ENCODE data around the gene SLC24A3.
A peak's percentile ranks its signal among the peaks of the same experiment; 100 is the strongest.

Gene SLC24A3

DNA sequence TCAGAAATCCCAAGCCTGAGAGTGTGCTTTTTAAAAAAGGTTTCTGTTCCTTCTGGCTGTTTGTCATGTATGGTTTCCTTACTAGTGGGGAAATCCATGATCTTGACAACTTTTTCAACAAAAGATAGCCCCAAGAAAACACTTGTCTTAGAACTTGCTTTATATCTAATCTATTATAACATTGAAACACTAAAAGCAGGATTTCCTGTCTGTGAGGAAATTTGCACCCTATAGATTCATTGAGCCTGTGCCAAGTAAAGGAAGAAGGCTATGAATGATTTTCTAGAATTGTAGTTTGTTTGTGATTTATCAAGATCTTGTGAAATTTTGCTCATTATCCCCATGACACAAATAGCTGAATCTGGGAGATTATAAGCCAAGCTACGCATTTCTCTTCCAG lies 307.0 kb downstream of the SLC24A3 start:
- no peak for DNase-seq

DNA sequence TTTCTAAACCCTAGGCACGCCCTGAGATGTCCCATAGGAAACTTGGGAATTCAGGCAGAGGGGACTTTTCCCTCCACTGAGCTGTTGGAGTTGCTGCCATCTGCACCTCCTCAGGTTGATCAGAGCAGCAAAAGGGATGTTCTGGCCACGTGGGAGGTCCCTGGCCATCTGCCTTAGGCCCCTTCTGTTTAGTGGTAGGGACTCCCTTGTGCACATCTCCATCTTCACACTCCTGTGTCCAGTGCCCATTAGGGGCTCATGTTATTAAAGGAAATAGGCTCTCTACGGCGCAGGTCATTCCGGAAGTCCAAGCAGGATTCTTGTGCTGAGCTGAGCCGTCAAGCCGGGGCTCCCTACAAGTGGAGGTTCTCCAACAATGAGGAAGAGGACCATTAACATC lies 307.8 kb downstream of the SLC24A3 start:
- DNase-seq, result peak; percentile 67 to 86

DNA sequence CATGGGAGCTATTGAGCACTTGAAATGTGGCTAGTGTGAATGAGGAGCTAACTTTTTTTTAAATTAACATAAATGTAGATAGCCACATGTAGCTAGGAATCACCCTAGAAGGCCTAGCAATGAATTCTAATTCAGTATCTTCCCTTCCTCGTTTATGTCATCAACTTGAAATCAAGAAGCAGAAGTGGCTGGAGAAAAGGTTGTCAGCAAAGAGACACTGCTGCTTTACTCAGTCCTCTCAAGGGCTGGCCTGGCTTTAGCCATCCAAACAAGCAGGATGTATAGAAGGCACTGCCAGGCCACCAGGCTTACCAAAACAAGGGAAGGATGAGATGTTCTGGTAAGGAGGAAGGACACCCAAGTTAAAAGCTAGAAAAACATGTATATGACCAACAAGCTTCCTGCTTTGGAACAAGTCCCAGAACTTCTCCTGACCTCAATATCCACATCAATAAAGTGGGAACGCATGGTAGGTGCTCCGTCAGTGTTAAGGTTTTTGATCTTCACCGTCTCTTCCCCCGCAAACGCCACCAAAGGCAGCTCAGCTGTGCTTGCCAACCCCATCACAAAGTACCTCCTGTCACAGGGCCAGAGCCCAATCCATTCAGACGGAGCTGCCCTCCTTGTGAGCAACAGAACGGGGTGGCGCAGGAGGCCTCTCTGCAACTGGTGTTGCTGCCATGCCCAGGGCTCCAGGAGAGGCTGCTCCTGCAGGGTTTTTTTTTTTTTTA lies 309.8 kb downstream of the SLC24A3 start:
- no peak for DNase-seq

DNA sequence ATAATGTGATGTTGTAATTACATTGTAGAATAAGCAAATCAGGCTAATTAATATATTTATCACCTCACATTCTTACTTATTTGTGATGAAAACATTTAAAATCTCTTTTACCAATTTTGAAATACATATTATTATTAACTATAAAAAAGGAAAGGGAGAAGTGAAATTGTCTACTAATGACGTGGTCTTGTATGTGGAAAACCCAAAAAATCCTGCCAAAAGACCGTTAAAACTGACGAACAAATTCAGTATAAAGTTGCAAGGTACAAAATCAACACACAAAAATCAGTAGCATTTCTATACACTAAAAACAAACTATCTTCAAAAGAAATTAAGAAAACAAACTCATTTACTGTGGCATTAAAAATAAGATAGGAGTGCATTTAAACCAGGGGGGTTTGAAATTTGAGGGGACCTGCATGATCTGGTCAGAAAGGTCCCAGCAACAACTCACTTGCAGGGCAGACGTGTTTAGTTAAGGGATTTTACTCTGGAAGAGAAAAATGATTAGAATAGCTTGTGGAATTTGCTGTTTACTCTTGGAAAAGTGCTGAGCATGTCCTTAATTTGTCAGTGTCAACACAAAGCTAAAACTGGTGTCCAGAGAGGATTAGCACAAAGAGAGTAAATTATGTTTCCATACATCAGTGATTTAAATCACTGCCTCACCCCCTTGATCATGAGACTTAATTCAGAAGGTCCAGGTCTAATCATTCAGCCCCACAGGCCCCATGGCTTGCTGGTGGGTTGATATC lies 310.6 kb downstream of the SLC24A3 start:
- no peak for DNase-seq

DNA sequence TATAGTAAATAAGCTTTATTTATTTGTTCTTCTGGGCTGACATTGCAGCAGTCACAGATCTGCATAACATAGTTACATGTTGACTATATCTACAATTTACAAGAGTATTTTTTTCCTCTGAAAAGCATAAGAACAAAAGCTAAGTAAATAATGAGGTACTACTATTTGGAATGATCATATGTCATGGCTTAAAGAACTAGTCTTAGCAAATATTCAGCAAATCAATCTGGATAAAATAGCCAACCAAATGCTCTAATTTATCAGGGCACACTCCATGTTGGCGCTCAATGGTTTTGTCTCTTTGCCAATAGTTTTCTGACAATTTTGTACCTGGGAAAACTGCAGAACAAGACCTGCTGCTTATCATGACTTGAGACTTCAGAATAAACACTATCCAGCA lies 312.2 kb downstream of the SLC24A3 start:
- no peak for DNase-seq

DNA sequence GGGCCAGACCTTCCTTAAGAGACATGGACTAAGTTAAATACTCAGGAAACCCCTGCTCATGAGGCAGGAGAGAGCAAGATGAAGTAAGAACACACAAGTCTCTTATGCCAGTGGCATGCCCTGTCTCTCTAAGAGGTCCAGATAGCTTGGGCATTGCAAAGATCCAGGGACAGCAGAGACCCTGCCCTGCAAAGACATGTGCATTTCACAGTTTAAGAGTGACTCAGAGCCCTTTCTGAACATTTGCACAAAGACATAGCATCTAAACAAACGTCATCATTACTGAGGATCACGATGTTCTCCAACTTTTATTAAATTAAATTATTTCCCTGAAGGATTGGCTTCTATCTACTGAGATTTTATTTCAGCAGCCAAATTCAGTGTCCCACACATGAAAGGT lies 315.1 kb downstream of the SLC24A3 start:
- DNase-seq, result no peak

DNA sequence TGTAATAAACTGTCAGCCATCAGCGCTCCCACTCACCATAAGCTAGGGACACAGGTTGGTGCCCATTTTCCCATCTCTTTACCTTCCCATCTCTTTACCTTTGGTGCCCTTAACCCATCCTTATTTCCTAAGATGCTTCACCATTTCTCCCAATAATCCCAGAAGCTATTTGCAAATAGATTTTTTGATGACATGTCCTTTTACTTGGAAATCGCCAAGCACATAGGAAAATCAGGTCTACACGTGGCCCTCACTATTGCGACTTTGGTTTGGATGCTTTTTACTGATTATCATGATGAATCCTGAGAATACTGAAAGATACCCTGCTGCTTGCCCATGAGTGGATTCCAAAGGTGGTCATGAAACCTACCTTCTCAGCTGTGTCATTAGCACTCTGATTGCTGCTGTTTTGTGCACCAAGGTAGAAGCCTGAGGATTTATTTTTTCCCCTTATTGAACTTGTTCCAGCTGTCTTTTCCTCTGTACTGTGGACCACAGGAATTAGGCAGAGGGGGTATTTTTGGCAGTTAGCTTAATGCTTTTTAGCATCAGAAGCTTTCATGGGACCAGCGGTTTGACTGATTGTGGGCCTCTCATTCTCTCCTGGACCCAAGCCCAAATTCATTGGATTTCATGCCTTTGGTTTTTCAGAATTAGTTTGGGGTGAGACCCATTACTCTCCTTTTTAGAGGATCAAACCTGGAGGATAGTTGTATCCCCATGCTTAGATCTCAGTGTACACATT lies 316.0 kb downstream of the SLC24A3 start:
- no peak for DNase-seq

DNA sequence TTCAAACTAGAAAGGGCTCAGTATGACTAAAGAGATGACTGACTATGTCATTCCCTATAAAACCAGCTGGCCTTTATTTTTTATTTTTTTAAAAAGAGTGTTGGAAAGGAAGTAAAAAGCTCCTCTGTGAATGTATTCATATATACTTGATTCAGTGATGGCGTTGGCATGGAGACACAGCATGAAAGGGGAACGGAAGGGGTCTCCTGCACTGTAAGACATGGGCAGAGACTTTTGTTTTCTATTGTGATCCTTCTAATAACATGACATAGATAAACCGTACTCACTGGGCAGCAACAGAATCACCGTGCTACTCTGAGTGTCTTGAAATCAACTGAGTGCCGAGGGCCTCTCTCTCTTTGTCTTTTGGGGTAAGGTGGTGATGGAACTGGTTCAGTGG lies 317.6 kb downstream of the SLC24A3 start:
- DNase-seq, result no peak

DNA sequence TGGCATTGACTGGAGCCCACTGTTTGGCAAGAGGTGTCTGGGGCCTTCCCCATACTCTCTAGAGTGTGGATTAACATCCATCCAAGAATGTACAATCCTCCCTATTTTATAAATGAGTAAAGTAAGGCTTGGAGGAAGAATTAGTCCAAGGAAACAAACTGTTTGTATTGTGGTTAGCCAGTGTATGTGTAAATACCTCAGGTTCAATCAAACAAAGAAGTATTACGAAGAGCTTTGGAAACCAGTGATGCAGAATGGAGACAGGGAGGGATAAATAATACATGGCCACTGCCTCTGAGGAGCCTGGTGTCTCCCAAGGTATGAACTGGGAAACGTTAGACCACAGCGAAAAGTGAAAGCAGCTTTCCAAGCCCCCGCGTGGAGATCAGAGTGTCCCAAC lies 319.0 kb downstream of the SLC24A3 start:
- DNase-seq, result no peak

DNA sequence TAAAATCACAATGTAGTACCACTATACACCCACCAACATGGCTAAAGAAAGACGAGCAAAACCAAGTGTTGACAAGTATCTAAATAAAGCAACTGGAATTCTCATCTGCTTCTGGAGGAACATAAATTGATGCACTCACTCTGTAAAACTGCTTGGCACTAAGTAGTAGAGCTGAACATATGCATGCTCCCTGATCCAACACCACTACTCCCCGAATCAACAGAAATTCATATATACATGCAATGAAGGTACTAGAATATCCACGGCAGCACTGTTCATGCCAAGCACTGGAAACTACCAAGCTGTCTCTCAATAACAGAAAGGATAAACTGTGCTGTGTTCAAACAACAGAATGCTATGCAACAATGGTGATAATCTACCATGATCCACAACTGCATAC lies 326.1 kb downstream of the SLC24A3 start:
- DNase-seq, result no peak

DNA sequence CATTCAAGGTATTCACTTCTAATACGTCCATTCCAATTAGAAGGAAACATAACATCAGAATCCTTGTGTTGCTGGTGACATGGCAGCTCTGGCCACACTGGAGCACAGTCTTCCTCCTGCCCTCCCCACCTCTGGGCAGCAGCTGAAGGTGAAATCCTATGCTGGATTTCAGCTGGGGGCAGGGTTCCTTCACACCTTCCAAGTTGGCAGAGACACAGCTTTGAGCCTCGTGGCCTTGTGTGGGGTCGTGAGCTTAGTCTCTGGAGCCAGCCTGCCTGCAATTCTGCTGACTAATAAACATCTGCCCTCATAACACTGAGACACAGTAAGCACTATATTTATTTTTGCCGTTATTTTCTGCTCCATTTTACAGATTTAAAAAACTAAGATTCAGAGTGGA lies 326.7 kb downstream of the SLC24A3 start:
- no peak for DNase-seq

DNA sequence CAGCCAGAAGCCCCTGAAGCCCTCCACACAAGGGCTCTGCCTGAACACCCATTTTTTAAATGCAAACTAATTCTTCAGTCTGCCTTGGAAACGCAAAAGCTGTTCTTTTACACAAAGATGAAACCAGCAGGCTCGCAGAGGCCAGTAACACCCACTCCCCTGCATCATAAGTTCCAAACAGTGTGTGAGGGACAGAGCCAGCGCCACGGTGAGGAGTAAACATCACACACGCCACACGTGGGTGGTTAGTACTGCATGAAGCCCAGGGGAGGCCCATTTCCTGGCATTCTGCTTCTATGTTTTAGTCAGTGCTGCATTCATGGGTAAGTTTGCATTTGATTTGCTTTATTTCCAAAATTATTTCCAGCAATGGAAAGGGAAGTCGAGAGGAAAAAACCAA lies 327.9 kb downstream of the SLC24A3 start:
- DNase-seq, result no peak

DNA sequence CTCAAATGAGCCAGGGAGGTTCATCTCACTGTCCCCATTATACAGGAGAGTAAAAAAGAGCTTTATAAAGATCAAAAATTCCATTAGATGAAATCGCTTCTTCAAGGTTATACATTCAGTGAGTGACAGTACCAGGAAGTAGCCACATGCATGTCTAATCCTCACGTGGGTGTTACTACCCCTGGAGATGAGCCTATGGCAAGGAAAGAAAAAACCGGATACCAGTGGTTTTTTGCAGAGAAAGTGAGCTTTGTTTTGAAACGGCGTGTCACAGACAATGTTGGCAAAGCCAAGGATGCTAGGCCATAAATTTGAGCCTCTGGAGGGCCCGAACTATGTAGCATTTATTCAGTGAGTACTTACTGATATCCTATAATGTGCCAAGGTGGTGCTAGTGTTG lies 330.7 kb downstream of the SLC24A3 start:
- DNase-seq, result no peak

DNA sequence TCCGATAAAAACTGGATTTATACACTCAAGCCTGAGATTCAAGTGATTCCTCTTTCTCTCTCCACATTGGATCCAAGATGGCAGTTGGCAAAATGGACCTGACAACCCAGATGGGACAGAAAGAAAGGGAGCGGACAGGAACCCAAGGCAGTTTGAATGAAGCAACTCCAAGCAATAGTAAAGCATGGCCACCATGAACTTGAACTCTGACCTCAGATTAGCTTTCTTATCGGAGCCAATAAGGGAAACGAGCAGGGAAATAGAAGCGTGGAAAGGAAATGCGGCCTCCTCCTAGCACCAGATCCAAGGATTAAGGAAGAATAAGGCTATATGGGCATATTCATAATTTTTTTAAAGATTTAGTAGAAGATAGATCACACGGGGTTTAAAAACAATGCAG lies 332.2 kb downstream of the SLC24A3 start:
- no peak for DNase-seq

DNA sequence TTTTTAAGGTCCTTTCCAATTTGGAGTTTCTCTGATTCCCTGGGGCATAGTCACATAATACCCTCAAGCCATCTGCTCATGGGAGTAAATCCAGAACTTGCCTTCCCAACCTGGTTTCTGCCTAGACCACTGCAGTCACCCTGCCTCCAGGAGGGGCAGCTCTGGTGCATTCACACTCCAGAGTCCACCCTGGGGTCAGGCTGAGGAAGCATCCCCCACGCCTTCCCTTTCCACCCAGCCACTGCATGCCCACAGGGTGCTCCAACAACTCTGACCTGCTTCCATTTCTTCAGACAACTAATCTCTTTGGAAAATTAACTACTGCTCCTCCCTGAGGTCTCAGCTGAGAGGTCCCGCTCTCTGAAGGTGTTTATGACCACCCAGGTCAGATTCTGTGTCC lies 334.2 kb downstream of the SLC24A3 start:
- DNase-seq, result peak; percentile 11 to 73

DNA sequence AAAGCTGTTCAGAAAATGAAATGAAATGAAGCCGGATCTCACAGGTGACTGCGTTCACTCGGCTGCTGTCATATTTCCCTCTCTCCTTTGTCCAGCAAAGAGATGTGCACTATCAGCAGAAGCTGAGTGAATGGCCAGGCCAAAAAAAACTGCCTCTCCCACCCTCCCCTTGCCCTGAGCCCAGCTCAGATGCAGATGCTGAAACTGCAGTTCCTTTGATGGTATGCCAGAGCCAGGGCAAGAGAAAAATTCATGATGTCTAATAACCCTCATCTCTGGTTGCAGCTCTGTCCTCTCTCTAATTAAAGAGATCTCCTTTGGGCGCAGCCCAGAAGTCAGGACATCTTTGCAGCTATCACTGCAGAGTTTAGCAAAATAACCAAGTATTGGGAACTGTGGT lies 335.1 kb downstream of the SLC24A3 start:
- DNase-seq, result no peak

DNA sequence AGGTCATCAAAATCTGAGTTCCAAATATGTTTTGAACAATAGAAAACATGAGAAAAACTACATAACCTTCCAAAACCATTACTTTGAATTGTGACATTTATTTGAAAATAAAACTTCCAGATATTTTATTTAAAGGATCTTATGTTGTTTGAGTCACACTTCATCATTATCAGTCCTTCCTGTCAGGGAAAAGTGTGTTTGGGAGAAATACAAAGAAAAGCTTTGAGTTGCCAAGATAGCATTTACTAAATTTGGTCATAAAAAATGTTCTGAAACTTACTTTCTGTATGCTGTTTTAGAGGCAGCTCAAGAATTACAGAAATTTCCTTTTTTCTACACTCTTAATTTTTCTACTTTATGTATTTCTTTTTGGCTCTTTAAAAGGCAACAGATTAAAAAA lies 337.5 kb downstream of the SLC24A3 start:
- DNase-seq, result no peak

DNA sequence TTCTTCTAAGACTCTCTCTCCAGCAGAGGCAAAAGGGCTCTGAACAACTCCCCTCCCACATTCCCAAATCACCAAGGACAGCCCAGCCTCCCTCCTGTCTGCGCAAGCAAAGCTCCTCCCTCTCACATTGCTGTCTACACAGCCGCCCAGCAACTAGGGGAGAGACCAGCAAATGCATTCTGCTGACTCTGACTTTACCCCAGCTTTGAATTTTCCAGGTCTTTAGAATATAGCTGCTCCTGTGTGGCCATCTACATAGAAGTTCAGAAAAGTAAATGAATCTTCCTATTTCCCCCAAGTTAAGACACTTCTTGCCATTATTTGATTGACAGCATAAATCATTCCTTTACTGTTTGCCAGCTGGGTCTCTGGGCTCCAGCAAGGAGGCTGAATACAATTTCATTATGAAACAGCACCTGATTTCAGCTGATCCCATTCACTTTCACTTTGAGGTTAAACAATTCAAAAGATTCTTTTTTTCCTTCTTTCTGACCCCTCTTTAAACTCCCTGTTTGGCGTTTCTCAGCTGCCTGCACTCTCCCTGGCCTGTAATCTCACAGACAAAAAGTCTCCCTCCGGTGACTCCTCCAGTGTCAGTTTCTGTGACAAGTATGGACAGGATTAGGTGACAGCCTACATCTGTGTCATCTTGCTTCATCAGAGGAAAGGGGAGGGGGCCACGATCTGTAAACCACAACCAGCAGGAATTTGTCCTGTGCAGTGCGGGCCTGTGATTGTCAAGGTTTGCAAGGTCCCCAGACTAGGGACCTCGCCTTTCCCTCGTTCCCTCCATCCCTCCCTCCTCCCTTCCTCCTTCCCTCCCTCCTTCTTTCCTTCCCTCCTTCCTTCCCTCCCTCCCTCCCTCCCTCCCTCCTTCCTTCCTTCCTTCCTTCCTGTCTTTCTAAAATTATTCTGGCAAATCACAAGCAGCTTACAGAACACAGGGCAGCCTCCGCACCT lies 340.1 kb downstream of the SLC24A3 start:
- DNase-seq, result peak; percentile 75 to 80

DNA sequence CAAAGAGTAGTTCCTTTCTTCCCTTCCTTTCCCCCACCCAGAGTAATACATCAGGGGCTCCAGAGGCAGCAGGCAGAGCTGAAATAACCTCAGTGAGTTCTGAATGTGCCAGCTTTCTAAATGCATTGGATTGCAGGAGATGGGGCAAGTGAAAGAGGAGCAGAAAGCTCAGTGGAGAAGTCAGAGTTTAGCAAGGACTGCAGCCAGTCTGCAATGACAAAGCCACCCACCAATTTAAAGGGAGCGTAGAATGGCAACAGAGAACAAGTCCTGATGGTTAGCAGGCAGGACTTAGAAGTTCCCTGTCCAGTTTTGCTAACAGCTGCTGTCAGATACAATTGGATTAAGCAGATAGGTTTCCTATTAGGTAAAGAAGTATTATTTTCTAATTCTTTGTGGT lies 342.2 kb downstream of the SLC24A3 start:
- DNase-seq, result peak; percentile 9 to 72

DNA sequence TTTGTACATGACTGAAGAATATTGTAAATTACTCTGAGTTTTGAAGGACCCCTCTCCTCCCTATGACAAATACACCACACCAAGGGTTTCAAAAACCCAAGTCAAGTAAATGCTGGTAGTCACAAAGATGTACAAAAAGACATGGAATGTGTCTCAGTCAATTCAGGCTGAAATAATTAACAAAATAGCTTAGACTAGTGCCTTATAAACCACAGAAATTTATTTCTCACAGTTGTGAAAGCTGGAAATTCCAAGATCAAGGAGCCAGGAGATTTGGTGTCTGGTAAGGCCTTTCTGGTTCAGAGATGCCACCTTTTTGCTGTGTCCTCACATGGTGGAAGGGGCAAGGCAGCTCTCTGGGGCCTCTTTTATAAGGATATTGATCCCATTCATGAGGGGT lies 343.3 kb downstream of the SLC24A3 start:
- no peak for DNase-seq

DNA sequence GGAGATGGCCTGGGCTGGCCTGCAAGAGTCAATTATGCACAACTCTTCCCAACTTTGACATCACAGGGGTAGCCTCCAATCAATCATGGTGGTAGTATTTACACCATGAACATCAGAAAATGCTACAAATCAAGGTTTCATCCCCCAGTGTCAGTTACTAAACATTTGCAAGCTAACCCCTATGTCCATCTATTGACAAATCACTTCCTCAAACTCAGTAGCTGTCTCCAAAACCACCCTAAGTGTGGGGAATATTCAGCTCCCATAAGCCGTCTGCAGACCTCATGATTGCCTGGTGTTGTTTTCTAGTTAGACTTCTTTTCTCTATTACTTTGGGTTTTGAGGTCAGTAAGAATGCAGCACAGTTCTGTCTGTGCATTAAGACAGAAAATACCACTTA lies 344.8 kb downstream of the SLC24A3 start:
- no peak for DNase-seq

DNA sequence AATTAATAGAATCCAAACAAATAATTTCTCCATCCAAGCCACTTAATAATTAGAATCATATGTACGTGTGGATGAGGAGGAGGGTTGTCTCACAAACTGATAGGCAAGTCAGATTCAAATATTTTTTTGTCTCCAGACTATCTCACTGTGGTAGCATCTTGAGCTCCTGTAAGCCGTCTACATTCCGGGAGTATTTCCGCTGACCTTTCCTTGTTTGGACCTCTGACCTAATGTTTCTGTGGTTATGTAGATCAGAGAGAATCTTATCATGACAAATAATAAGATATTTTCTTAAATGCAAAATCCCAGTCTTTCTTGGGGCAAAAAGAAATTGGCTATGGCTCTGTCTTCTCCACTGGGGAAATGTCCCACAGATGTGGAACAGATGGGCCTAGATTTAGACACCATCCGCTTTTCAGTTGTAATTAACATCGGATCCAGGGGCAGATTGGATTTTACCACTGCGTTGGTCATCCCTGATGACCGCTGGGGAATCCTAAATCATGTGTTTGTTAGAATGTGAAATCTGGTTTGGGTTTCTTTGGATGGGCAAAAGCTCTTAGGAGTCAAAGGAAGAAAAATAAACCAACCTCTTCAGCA lies 348.5 kb downstream of the SLC24A3 start:
- DNase-seq, result peak; percentile 98 to 99
